GM18951 (cell line): ENCODE data around the gene ARID3A.

Experiments
- POLR2A ChIP-seq: IDR thresholded peaks from 4 replicates; pipeline ENCODE4 v1.6.1; 2011; ENCODE audit warnings: mild to moderate bottlenecking; ENCODE audit not compliant: insufficient read length, insufficient read depth; ENCODE audit errors: extremely low read depth
- in situ Hi-C: fragments of 300-500 bp; cut with MboI; formaldehyde crosslinking; loops from one replicate; pipeline ENCODE4 v1.12.0; 2022; ENCODE audit warnings: low sequenced_read_pairs, mixed read lengths, inconsistent platforms; ENCODE audit not compliant: unreplicated experiment

ARID3A gene

DNA sequence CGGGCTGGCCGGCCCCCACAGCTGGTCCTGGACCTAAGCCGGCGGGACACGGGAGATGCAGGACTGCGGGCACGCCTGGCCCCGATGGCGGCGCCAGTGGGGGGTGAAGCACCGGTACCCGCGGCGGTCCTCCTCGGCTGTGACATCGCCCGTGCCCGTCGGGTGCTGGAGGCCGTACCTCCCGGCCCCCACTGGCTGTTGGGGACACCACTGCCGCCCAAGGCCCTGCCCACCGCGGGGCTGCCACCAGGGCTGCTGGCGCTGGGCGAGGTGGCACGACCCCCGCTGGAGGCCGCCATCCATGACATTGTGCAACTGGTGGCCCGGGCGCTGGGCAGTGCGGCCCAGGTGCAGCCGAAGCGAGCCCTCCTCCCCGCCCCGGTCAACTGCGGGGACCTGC is 77.4 kb downstream of the ARID3A start:
- no peak for TF ChIP-seq POLR2A
- in situ Hi-C loops: no loop called here

DNA sequence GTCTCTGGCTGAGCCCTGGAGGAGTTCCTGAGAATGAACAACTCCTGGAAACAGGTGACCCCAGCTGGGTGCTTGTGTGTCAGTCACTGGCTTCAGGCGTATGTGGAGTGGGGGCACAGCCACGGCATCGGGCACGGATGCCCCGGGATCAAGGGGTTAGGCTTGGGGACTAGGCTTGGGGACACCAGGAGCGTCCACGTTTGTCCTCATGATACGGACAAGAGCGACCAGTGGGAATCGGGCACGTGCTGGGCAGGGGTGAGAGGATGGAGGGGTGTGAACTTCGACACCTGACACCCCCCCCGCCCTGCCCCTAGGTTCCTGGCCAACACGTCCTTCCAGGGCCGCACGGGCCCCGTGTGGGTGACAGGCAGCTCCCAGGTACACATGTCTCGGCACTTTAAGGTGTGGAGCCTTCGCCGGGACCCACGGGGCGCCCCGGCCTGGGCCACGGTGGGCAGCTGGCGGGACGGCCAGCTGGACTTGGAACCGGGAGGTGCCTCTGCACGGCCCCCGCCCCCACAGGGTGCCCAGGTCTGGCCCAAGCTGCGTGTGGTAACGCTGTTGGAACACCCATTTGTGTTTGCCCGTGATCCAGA is 78.5 kb downstream of the ARID3A start:
- no peak for TF ChIP-seq POLR2A
- in situ Hi-C loops: no loop called here

DNA sequence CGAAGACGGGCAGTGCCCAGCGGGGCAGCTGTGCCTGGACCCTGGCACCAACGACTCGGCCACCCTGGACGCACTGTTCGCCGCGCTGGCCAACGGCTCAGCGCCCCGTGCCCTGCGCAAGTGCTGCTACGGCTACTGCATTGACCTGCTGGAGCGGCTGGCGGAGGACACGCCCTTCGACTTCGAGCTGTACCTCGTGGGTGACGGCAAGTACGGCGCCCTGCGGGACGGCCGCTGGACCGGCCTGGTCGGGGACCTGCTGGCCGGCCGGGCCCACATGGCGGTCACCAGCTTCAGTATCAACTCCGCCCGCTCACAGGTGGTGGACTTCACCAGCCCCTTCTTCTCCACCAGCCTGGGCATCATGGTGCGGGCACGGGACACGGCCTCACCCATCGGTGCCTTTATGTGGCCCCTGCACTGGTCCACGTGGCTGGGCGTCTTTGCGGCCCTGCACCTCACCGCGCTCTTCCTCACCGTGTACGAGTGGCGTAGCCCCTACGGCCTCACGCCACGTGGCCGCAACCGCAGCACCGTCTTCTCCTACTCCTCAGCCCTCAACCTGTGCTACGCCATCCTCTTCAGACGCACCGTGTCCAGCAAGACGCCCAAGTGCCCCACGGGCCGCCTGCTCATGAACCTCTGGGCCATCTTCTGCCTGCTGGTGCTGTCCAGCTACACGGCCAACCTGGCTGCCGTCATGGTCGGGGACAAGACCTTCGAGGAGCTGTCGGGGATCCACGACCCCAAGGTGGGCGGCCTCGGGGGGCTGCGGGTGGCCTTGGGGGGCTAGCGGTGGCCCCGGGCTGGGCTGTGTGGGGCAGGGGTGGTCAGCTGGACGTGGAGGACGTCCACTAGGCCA is 79.2 kb downstream of the ARID3A start:
- TF ChIP-seq POLR2A: no peak
- in situ Hi-C loops: no loop called here

GRCh38 chr19:1006711-1007398 is 81.0 kb downstream of the ARID3A start:
- TF ChIP-seq POLR2A: no peak
- in situ Hi-C loops: no loop called here

DNA sequence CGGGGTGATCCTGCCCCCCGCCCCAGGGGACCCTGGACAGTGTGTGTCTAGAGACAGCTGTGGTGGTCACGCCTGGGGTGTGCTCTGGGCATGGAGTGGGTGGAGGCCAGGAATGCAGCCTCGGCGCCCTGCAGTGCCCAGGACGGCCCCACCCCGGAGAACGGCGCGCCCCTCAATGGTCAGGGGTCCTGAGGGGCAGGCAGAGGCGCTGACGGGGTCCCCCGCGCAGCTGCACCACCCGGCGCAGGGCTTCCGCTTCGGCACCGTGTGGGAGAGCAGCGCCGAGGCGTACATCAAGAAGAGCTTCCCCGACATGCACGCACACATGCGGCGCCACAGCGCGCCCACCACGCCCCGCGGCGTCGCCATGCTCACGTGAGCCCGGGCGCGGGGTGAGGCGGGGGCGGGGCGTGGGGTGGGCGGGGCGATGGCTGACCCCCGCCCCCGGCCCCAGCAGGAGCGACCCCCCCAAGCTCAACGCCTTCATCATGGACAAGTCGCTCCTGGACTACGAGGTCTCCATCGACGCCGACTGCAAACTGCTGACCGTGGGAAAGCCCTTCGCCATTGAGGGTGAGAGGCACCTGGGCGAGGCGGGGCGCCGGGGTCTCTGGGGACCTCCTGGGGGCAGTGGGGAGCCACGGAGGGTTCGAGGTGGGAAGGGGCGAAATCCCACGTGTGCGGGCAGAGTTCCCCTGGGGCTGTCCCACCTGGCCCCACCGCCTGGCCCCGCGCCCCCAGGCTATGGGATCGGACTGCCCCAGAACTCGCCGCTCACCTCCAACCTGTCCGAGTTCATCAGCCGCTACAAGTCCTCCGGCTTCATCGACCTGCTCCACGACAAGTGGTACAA is 81.8 kb downstream of the ARID3A start:
- in situ Hi-C loops: no loop called here
- TF ChIP-seq POLR2A: no peak

DNA sequence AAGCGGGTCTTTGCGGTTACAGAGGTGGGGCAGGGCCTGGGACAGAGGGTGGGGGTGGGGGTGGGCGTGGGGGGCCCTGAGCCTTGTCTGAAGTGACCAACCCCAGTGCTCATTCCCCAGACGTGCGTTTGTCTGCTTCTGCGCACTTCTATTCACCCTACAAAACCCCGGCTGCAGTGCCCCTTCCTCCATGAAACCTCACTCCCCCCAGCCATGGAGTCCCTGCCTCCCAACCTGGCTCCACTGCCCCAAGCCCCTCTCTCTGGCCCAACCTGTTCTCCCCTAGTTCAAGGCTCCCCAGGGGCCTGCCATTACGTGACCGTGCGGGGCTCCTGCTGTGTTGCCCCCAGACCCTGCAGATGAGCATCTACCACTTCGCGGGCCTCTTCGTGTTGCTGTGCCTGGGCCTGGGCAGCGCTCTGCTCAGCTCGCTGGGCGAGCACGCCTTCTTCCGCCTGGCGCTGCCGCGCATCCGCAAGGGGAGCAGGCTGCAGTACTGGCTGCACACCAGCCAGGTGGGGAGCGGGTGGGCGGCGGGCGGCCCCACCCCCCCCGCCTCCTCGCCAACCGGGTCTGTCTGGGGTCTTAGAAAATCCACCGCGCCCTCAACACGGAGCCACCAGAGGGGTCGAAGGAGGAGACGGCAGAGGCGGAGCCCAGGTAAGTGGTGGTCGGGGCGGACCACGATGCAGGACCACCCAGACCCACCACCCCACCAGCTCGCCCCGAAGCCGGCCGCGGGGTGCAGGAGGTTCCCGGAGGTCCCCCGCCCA is 82.6 kb downstream of the ARID3A start:
- TF ChIP-seq POLR2A: no peak
- in situ Hi-C loops: no loop called here

DNA sequence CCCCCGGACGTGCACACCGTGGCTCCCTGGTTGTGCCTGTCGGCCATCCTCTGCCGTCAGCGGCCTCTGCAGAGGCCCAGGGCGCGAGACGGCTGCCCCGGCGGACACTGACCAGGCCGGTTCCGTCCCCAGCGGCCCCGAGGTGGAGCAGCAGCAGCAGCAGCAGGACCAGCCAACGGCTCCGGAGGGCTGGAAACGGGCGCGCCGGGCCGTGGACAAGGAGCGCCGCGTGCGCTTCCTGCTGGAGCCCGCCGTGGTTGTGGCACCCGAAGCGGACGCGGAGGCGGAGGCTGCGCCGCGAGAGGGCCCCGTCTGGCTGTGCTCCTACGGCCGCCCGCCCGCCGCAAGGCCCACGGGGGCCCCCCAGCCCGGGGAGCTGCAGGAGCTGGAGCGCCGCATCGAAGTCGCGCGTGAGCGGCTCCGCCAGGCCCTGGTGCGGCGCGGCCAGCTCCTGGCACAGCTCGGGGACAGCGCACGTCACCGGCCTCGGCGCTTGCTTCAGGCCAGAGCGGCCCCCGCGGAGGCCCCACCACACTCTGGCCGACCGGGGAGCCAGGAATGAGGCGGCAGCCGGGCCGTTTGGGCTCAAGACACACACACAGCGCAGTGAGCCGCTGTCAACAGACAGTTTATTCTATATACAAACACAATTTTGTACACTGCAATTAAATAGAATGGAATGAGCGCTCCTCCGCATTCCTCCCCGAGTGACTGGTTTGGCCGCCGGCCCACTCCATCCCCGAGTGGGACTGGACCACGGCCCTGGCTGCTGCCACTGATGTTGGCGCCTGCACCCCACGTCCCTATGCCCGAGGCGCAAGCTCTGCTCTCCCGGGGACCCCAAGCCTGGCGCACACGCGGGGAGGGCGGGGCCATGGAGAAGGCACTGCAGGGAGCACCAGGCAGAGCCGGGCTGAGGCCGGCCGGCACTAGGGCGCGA is 83.5 kb downstream of the ARID3A start:
- TF ChIP-seq POLR2A: no peak
- in situ Hi-C loops: no loop called here

- TF ChIP-seq POLR2A: no peak
- in situ Hi-C loops: no loop called here
These were observed 84.2 kb downstream of the ARID3A start for GRCh38 chr19:1009981-1010538.

DNA sequence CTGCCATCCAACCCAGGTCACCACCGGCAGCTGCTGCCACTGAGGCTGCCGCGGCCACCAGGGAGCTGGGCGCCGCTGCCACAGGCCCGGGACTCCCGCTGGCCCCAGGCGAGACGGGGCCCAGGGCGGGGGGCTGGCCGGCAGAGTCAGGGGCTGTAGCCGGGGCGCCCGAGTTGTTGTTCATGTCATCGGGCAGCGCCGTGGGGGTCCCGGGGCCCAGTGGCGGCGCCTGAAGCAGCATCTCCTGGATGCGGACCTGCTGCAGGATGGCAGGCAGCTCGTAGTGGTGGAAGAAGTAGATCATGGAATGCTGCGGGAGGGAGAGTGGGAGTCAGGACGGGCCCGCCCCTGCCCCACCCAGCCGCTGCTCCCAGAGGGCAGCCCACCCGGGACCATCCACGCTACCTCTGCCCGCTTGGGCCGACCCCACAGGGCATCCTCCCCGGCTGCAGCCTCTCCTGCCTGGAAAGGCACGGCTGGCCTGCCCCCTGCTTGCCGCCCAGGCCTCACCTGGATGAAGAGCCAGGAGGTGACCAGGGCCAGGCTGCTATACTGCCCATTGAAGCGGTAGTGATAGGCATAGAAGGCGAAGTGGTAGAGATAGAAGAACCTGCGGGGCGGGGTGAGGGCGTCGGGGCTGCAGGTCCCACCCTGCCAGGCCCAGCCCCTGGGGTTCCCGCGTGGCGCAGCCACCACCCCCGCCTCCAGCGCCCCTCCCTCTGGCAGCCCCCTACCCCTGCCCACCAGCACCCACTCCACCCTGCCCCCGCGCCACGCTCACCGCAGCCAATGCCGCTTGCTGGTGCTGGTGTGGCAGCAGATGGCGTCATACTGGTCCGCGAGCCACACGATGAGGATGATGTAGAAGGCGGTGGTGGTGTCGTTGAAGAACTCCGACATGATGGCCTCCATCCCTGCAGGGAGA is 85.0 kb downstream of the ARID3A start:
- in situ Hi-C loops: no loop called here
- TF ChIP-seq POLR2A: no peak

- TF ChIP-seq POLR2A: no peak
- in situ Hi-C loops: no loop called here
These were observed 86.0 kb downstream of the ARID3A start for GRCh38 chr19:1011831-1012333.
